Measurements from ENCODE around the gene AMOTL1.

DNA sequence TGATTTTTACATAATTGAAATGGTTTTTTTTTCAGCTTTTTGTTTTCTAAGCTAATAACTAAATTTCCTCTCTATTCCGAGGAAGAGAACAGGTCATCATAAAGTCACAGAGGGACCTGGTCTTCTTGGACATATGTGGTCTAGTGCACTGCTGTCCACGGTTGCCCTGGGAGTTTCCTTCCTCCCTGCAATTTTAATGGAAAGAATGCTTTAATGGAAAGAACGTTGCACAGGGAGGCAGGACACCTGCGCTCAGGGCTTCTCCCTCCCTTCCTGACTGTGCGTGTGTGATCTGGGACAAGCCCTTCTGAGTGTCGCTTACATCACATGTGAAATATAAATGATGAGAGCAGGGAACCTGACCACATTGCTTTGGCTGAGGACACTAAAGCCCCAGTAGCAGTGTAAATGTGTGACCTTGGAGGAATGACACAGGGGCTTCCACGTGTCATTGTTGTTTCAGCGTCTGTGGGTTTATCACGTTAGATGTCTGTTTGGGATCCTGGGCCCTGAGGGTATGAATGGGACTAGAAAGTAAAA, 93.2 kb downstream of the AMOTL1 start:
- TF ChIP-seq POLR2A (IDR thresholded peaks at IDR 0.05; ENCODE audit: low read depth, low read length) (no peak), POLR2AphosphoS5 (IDR thresholded peaks at IDR 0.05; ENCODE audit: low read depth, low read length) (no peak), POU2F2 (IDR thresholded peaks at IDR 0.05; ENCODE audit: low read depth, low read length) (no peak), SPI1 (IDR thresholded peaks at IDR 0.05; ENCODE audit: low read depth, low read length) (no peak)
